ENCODE data around the gene EMD. TPM values are rescaled to one million over a fixed set of nuclear protein-coding genes. Genes with fewer than 3 reads are reported as not detected.

The EMD gene
- total RNA-seq, 4 donors from 2014 or later: 36.5 to 71.6 (median 57.2) TPM

- H3K27ac ChIP-seq: no peak overlapping the region
- no peak overlapping the region for H3K4me3 ChIP-seq (replicated peaks in 1 of 3)
- no peaks in the 10 kb centered on the region for H3K27me3 ChIP-seq
- no peak for TF ChIP-seq POLR2A (IDR thresholded peaks at IDR 0.05)
- no peak for TF ChIP-seq CTCF (IDR thresholded peaks at IDR 0.05)
- no peaks in the 10 kb centered on the region for H3K4me1 ChIP-seq
- no CpG with 5 or more reads among the region's 24 CpGs for WGBS, 2 donors
- DNase-seq: no peak
- intact Hi-C loops (cut with DNase I): no loop called here
- H3K9me3 ChIP-seq: no peaks in the 10 kb centered on the region
- peaks cover 40 to 59% of the 10 kb centered on the region in 2 donors for H3K36me3 ChIP-seq
Observed at GRCh38 chrX:154353172-154353843, 25.8 kb upstream of the EMD start.

- TF ChIP-seq CTCF (IDR thresholded peaks at IDR 0.05) (no peak), POLR2A (IDR thresholded peaks at IDR 0.05) (no peak)
- DNase-seq: no peak
- H3K36me3 ChIP-seq: peaks cover 47 to 64% of the 10 kb centered on the region in 2 donors
- no peak overlapping the region for H3K27ac ChIP-seq
- H3K4me1 ChIP-seq: no peaks in the 10 kb centered on the region
- H3K4me3 ChIP-seq (replicated peaks in 1 of 3): no peak overlapping the region
- no CpG with 5 or more reads among the region's 14 CpGs for WGBS, 2 donors
- no peaks in the 10 kb centered on the region for H3K9me3 ChIP-seq
- intact Hi-C loops (cut with DNase I): no loop called here
- H3K27me3 ChIP-seq: no peaks in the 10 kb centered on the region
Observed at GRCh38 chrX:154354013-154354412, 25.1 kb upstream of the EMD start.

GRCh38 chrX:154354516-154354915, 24.6 kb upstream of the EMD start:
- no peaks in the 10 kb centered on the region for H3K4me1 ChIP-seq
- WGBS, 2 donors: 90% methylated on average over 4 of the region's 13 CpGs; no CpG with 5 or more reads in 1 of the 2 donors
- H3K9me3 ChIP-seq: no peaks in the 10 kb centered on the region
- H3K36me3 ChIP-seq: peaks cover 49 to 64% of the 10 kb centered on the region in 2 donors
- intact Hi-C loops (cut with DNase I): no loop called here
- no peak overlapping the region for H3K4me3 ChIP-seq (replicated peaks in 1 of 3)
- DNase-seq: no peak
- no peaks in the 10 kb centered on the region for H3K27me3 ChIP-seq
- no peak overlapping the region for H3K27ac ChIP-seq
- TF ChIP-seq POLR2A (IDR thresholded peaks at IDR 0.05) (no peak), CTCF (IDR thresholded peaks at IDR 0.05) (no peak)

GRCh38 chrX:154355094-154355775, 23.9 kb upstream of the EMD start:
- peak; percentile 12 to 59 for DNase-seq
- no peaks in the 10 kb centered on the region for H3K4me1 ChIP-seq
- no peaks in the 10 kb centered on the region for H3K9me3 ChIP-seq
- H3K27me3 ChIP-seq: no peaks in the 10 kb centered on the region
- WGBS, 2 donors: 80 to 100% methylated on average over 1 to 3 of the region's 30 CpGs
- H3K36me3 ChIP-seq: peaks cover 53 to 71% of the 10 kb centered on the region in 2 donors
- H3K4me3 ChIP-seq (replicated peaks in 1 of 3): no peak overlapping the region
- H3K27ac ChIP-seq: no peak overlapping the region
- intact Hi-C loops (cut with DNase I): no loop called here
- TF ChIP-seq POLR2A (IDR thresholded peaks at IDR 0.05): no peak

- 60% methylated on average over 1 of the region's 12 CpGs for WGBS, 2 donors
- peaks cover 55 to 68% of the 10 kb centered on the region in 2 donors for H3K36me3 ChIP-seq
Observed at GRCh38 chrX:154355776-154356140, 23.3 kb upstream of the EMD start.

More at GRCh38 chrX:154355776-154356140, 23.3 kb upstream of the EMD start:
- H3K27ac ChIP-seq: no peak overlapping the region
- no peaks in the 10 kb centered on the region for H3K27me3 ChIP-seq
- DNase-seq: peak in 1 of 2 donors; percentile 22
- H3K4me1 ChIP-seq: no peaks in the 10 kb centered on the region
- H3K9me3 ChIP-seq: no peaks in the 10 kb centered on the region
- intact Hi-C loops (cut with DNase I): no loop called here
- TF ChIP-seq CTCF (IDR thresholded peaks at IDR 0.05) (no peak), POLR2A (IDR thresholded peaks at IDR 0.05) (no peak)
- H3K4me3 ChIP-seq (replicated peaks in 1 of 3): no peak overlapping the region

Data from thyroid gland (tissue), 4 donors.